Stimulated activated CD4-positive, alpha-beta T cell treated with anti-CD3 and anti-CD28 coated beads, Interleukin-4, amount 100 ng/mL, for 1 hour (primary cell): Measurements from ENCODE around the gene KRI1.
"Not testable (repeated sequence)": the region's sequence is repeated elsewhere in the genome, so short reads cannot be mapped to it uniquely, and the experiment has no call there.

Experiments
- DNase-seq: peaks from one replicate; pipeline ENCODE4 v3.0.0-alpha.2; 2020

Gene KRI1

GRCh38 chr19:10546817-10547216 lies 19.0 kb downstream of the KRI1 start:
- DNase-seq = no peak

- no peak for DNase-seq
These were observed 21.0 kb downstream of the KRI1 start for GRCh38 chr19:10544753-10545251.

GRCh38 chr19:10544242-10544752 lies 21.5 kb downstream of the KRI1 start:
- peak; percentile 25 for DNase-seq

GRCh38 chr19:10543420-10544241 lies 22.2 kb downstream of the KRI1 start, which contains the start of gene ATG4D:
TSS of gene ATG4D (plus strand) at chr19:10543904. CDS start at chr19:10544091, 187 bp downstream.
- peak; percentile 81 for DNase-seq

GRCh38 chr19:10543059-10543419 lies 22.8 kb downstream of the KRI1 start:
- no peak for DNase-seq

- not testable (repeated sequence) for DNase-seq
These were observed 26.8 kb downstream of the KRI1 start for GRCh38 chr19:10539016-10539415.

- DNase-seq = no peak
These were observed 27.4 kb downstream of the KRI1 start for GRCh38 chr19:10538204-10538983.

- DNase-seq = no peak
These were observed 28.1 kb downstream of the KRI1 start for GRCh38 chr19:10537668-10538067.

- DNase-seq = no peak
These were observed 30.2 kb downstream of the KRI1 start for GRCh38 chr19:10535613-10536012.

GRCh38 chr19:10533646-10534386 lies 32.0 kb downstream of the KRI1 start:
- no peak for DNase-seq

GRCh38 chr19:10532457-10532856 lies 33.4 kb downstream of the KRI1 start:
- DNase-seq = no peak

- DNase-seq = not testable (repeated sequence)
These were observed 38.9 kb downstream of the KRI1 start for GRCh38 chr19:10526887-10527286.

- DNase-seq = no peak
These were observed 40.2 kb downstream of the KRI1 start for GRCh38 chr19:10525636-10526035.

GRCh38 chr19:10523135-10523636 lies 42.6 kb downstream of the KRI1 start:
- no peak for DNase-seq

GRCh38 chr19:10521461-10522171 lies 44.2 kb downstream of the KRI1 start:
- DNase-seq = no peak

GRCh38 chr19:10520652-10521318 lies 45.0 kb downstream of the KRI1 start:
- no peak for DNase-seq

- no peak for DNase-seq
These were observed 46.4 kb downstream of the KRI1 start for GRCh38 chr19:10519421-10519820.

- DNase-seq = no peak
These were observed 47.1 kb downstream of the KRI1 start for GRCh38 chr19:10518444-10519361.

- DNase-seq = no peak
These were observed 47.9 kb downstream of the KRI1 start for GRCh38 chr19:10517760-10518443.

- DNase-seq = no peak
These were observed 48.5 kb downstream of the KRI1 start, which contains the start of gene S1PR5 for GRCh38 chr19:10517361-10517759. TSS of gene S1PR5 (minus strand) at chr19:10517447. CDS start at chr19:10515011, 2,436 bp downstream.
